ENCODE results near the gene SARS1. TPM values are rescaled to one million over a fixed set of nuclear protein-coding genes. Genes with fewer than 3 reads are reported as not detected.

Gene SARS1
- polyA plus RNA-seq, 1 of the 3 experiments (the other 2 are of a cell fraction): 98.3 TPM

- no peak for TF ChIP-seq FOXM1 (IDR thresholded peaks at IDR 0.05; ENCODE audit: low read depth)
- TF ChIP-seq RXRA (IDR thresholded peaks at IDR 0.05; ENCODE audit: borderline replicate concordance, low read depth): no peak
- no peak for TF ChIP-seq MEF2A (IDR thresholded peaks at IDR 0.05; ENCODE audit: borderline replicate concordance, low read depth)
- TF ChIP-seq IRF3 (IDR thresholded peaks at IDR 0.05; ENCODE audit: low read depth, low read length): no peak
- TF ChIP-seq EZH2phosphoT487 (IDR thresholded peaks at IDR 0.05; ENCODE audit: borderline replicate concordance, low read depth): no peak
- TF ChIP-seq SIN3A (IDR thresholded peaks at IDR 0.05; ENCODE audit: borderline replicate concordance, low read depth, low read length): peak; percentile 77
- TF ChIP-seq NRF1 (IDR thresholded peaks at IDR 0.05; ENCODE audit: low read depth, low read length): no peak
- TF ChIP-seq MAX (IDR thresholded peaks at IDR 0.05; ENCODE audit: low read depth): 0 out of 2 replicates have a peak, but pooled peaks have one; percentile 49
Observed at GRCh38 chr1:109214695-109215623, 1.2 kb downstream of the SARS1 start (continued).

- Histone ChIP-seq H3K9me2 (no peaks in the 10 kb centered on the region), H3K4me2 (no peak overlapping the region), H3K4me3 (ENCODE audit: low read depth in 2 of 2, low read length in 1 of 2) (no peak overlapping the region; a peak in 1 of 4 replicates), H3K4me1 (ENCODE audit: control insufficient read depth in 1 of 2, insufficient read depth in 2 of 2, low read depth in 1 of 2, low read length in 1 of 2) (peaks cover 5 to 16% of the 10 kb centered on the region in 2 experiments; a peak in 3 of 4 replicates), H2AFZ (ENCODE audit: low read depth) (no peak overlapping the region), H3K27ac (ENCODE audit: low read depth in 2 of 2, low read length in 1 of 2) (peak overlapping the region in 1 of 2 experiments; percentile 89; a peak in 1 of 4 replicates), H3K79me2 (ENCODE audit: insufficient read depth) (peaks cover 76% of the 10 kb centered on the region), H4K20me1 (ENCODE audit: insufficient read depth) (peaks cover 53% of the 10 kb centered on the region), H3K9ac (no peak overlapping the region), H3F3A (replicated peaks; ENCODE audit: insufficient read depth) (peaks cover 18% of the 10 kb centered on the region), H3K27me3 (ENCODE audit: insufficient read depth) (no peaks in the 10 kb centered on the region), H3K36me3 (replicated peaks in 1 of 2; ENCODE audit: control insufficient read depth in 1 of 2, insufficient read depth in 2 of 2, low read length in 1 of 2) (peaks cover 2 to 30% of the 10 kb centered on the region in 2 experiments), H3K9me3 (no peaks in the 10 kb centered on the region)
- 100% methylated on average over 2 of the region's 4 CpGs for whole genome bisulfite sequencing (ENCODE audit: low lambda C conversion rate)
- no peak for DNase-seq
- no peak for TF ChIP-seq EZH2phosphoT487 (IDR thresholded peaks at IDR 0.05; ENCODE audit: borderline replicate concordance, low read depth)
- no peak for TF ChIP-seq TAF1 (IDR thresholded peaks at IDR 0.05; ENCODE audit: borderline replicate concordance, low read depth, low read length)
- TF ChIP-seq TEAD4 (IDR thresholded peaks at IDR 0.05; ENCODE audit: borderline replicate concordance, insufficient read depth): no peak
- no peak for TF ChIP-seq MXI1 (IDR thresholded peaks at IDR 0.05; ENCODE audit: low read depth, low read length)
- no peak for TF ChIP-seq ZBTB33 (IDR thresholded peaks at IDR 0.05; ENCODE audit: borderline replicate concordance, low read depth)
- no peak for TF ChIP-seq PBX3 (IDR thresholded peaks at IDR 0.05)
- no peak for TF ChIP-seq RXRA (IDR thresholded peaks at IDR 0.05; ENCODE audit: borderline replicate concordance, low read depth)
- TF ChIP-seq TCF12 (IDR thresholded peaks at IDR 0.05): no peak
- CTCF ChIA-PET: interaction anchor here (0.7 kb wide), 1 partner anchor 278 kb away, joined by 3 read pairs; the partner anchor contains the start of gene CYB561D1
- POLR2A ChIA-PET: no interaction called here
Observed at GRCh38 chr1:109216662-109217061, 2.9 kb downstream of the SARS1 start.
